CD14-positive monocyte (primary cell): ENCODE measurements around the gene PELI1. TPM values are rescaled to one million over a fixed set of nuclear protein-coding genes. Genes with fewer than 3 reads are reported as not detected.

ENCODE experiments used
- DNase-seq, 3 donors: peaks; one replicate each; pipeline ENCODE4 v3.0.0-alpha.2; 2011 to 2022
- H2AFZ ChIP-seq: 2 replicates; pipeline ENCODE4 v1.6.0; 2012; ENCODE audit warnings: mild to moderate bottlenecking, low read depth, low read length, inconsistent platforms; ENCODE audit not compliant: insufficient read depth, poor library complexity, severe bottlenecking
- H3K27ac ChIP-seq, 2 donors: 1 replicate in 1 of 2; 2 replicates in 1 of 2; pipeline ENCODE4 v1.5.1; 2012 to 2013; ENCODE audit warnings: low read length in 2 of 2, control low read depth in 1 of 2, inconsistent platforms in 1 of 2, low read depth in 1 of 2, mild to moderate bottlenecking in 1 of 2
- H3K27me3 ChIP-seq, 2 donors: one replicate each; pipeline versions ENCODE4 v1.6.0 to v1.6.1; 2011 to 2013; ENCODE audit warnings: low read length in 2 of 2; ENCODE audit not compliant: control insufficient read depth in 2 of 2, insufficient read depth in 2 of 2
- H3K36me3 ChIP-seq, 2 donors: replicated peaks in 1 of 2; 1 replicate in 1 of 2; 2 replicates in 1 of 2; pipeline versions ENCODE4 v1.5.1 to v1.6.1; 2012 to 2013; ENCODE audit warnings: low read length in 2 of 2, control low read depth in 1 of 2, inconsistent platforms in 1 of 2, mild to moderate bottlenecking in 1 of 2; ENCODE audit not compliant: insufficient read depth in 2 of 2, control insufficient read depth in 1 of 2
- H3K4me1 ChIP-seq, 2 donors: 1 replicate in 1 of 2; 2 replicates in 1 of 2; pipeline versions ENCODE4 v1.5.1 to v1.6.1; 2012 to 2013; ENCODE audit warnings: low read length in 2 of 2, control low read depth in 1 of 2, inconsistent platforms in 1 of 2, mild to moderate bottlenecking in 1 of 2, moderate library complexity in 1 of 2; ENCODE audit not compliant: insufficient read depth in 2 of 2, control insufficient read depth in 1 of 2
- H3K4me2 ChIP-seq: replicated peaks from 2 replicates; pipeline ENCODE3; 2012; ENCODE audit warnings: low read length, moderate library complexity, mild to moderate bottlenecking; ENCODE audit not compliant: poor library complexity, severe bottlenecking; ENCODE audit errors: extremely low read depth
- H3K4me3 ChIP-seq, 3 experiments: fragments of 200-600 bp in 1 of 3; sonication (generic) in 1 of 3; replicated peaks in 1 of 3; 1 replicate in 2 of 3; 2 replicates in 1 of 3; pipeline ENCODE4 v1.5.1; 2011 to 2013; ENCODE audit warnings: low read length in 3 of 3, mild to moderate bottlenecking in 3 of 3, control low read depth in 2 of 3, low read depth in 2 of 3, inconsistent platforms in 1 of 3, moderate library complexity in 1 of 3
- H3K79me2 ChIP-seq: 2 replicates; pipeline ENCODE4 v1.6.0; 2012; ENCODE audit warnings: mild to moderate bottlenecking, control low read depth, inconsistent platforms, low read length, moderate library complexity; ENCODE audit not compliant: insufficient read depth
- H3K9ac ChIP-seq: 2 replicates; pipeline ENCODE4 v1.6.0; 2017; ENCODE audit warnings: low read length, mild to moderate bottlenecking; ENCODE audit not compliant: insufficient read depth, poor library complexity, severe bottlenecking
- H3K9me3 ChIP-seq, 2 donors: replicated peaks in 1 of 2; 1 replicate in 1 of 2; 2 replicates in 1 of 2; pipeline versions ENCODE4 v1.5.1 to v1.6.1; 2012 to 2013; ENCODE audit warnings: low read length in 2 of 2, control low read depth in 1 of 2; ENCODE audit not compliant: control insufficient read depth in 1 of 2, insufficient read depth in 1 of 2
- H4K20me1 ChIP-seq: 2 replicates; pipeline ENCODE4 v1.6.0; 2012; ENCODE audit warnings: mild to moderate bottlenecking, low read length, control low read depth, moderate library complexity; ENCODE audit not compliant: insufficient read depth
- H3K27ac Mint-ChIP-seq, 7 donors: one replicate each; pipeline ENCODE4 v1.8.0; 2020; ENCODE audit warnings: mild to moderate bottlenecking in 7 of 7, mixed read lengths in 7 of 7, moderate library complexity in 6 of 7, inconsistent platforms in 2 of 7
- H3K27me3 Mint-ChIP-seq, 3 donors: one replicate each; pipeline ENCODE4 v1.8.0; 2021 to 2022; ENCODE audit warnings: low read depth in 3 of 3, mild to moderate bottlenecking in 3 of 3, mixed read lengths in 3 of 3, moderate library complexity in 3 of 3, inconsistent platforms in 1 of 3
- H3K36me3 Mint-ChIP-seq, 2 donors: one replicate each; pipeline ENCODE4 v1.8.0; 2020; ENCODE audit warnings: mixed read lengths in 2 of 2, inconsistent platforms in 1 of 2, mild to moderate bottlenecking in 1 of 2
- H3K4me1 Mint-ChIP-seq: one replicate; pipeline ENCODE4 v1.8.0; 2020; ENCODE audit warnings: mild to moderate bottlenecking, mixed read lengths
- H3K4me3 Mint-ChIP-seq, 2 donors: one replicate each; pipeline ENCODE4 v1.8.0; 2020; ENCODE audit warnings: mild to moderate bottlenecking in 2 of 2, mixed read lengths in 2 of 2, moderate library complexity in 1 of 2
- H3K9me3 Mint-ChIP-seq, 7 donors: one replicate each; pipeline ENCODE4 v1.8.0; 2020 to 2022; ENCODE audit warnings: mixed read lengths in 7 of 7, mild to moderate bottlenecking in 6 of 7, moderate library complexity in 6 of 7, inconsistent platforms in 2 of 7
- WGBS: methylation state at CpG from one replicate; pipeline ENCODE4 v1.1.5; 2013; ENCODE audit warnings: missing lambda C conversion rate; ENCODE audit not compliant: insufficient coverage; 5-methylcytosine and 5-hydroxymethylcytosine counted together
- intact Hi-C, 2 donors: fragments of 100-400 bp; cut with micrococcal nuclease; formaldehyde crosslinking; loops; one replicate each; pipeline versions ENCODE4 v1.15.0 to v1.15.1; 2023
- polyA plus RNA-seq, 3 donors: library from polyadenylated mRNA; depleted of rRNA in 1 of 3; unstranded in 2 of 3; stranded (reverse) in 1 of 3; fragments of 300-500 nt in 2 of 3; fragments of >200 nt in 1 of 3; fragmentation: Illumina TruSeq in 2 of 3; gene quantifications; 1 replicate in 2 of 3; 2 replicates in 1 of 3; pipeline ENCODE4 v1.2.3, GENCODE V29; 2012 to 2021
- TF ChIP-seq, protein P1 (sequence below): fragments of 200-600 bp; IDR thresholded peaks from one replicate; pipeline ENCODE4 v1.8.0; 2022; ENCODE audit warnings: antibody characterized with exemption, mild to moderate bottlenecking

The PELI1 gene
- polyA plus RNA-seq, 3 donors = 44.7 to 106 (median 53.6) TPM

GRCh38 chr2:64162516-64162915 lies 18.3 kb upstream of the PELI1 start:
- 20% methylated on average over 1 of the region's 1 CpG for WGBS

GRCh38 chr2:64157792-64158191 lies 13.6 kb upstream of the PELI1 start:
- peaks cover 5 to 7% of the 10 kb centered on the region in 2 donors for H3K4me1 ChIP-seq
- Mint-ChIP-seq H3K4me1 (peaks cover 4% of the 10 kb centered on the region), H3K36me3 (no peaks in the 10 kb centered on the region)

More at GRCh38 chr2:64162516-64162915, 18.3 kb upstream of the PELI1 start:
- Histone ChIP-seq H3K36me3 (no peaks in the 10 kb centered on the region), H3K27ac (no peak overlapping the region), H3K9me3 (no peaks in the 10 kb centered on the region), H3K4me1 (peaks cover 5 to 9% of the 10 kb centered on the region in 2 donors), H3K9ac (no peak overlapping the region), H2AFZ (no peak overlapping the region), H4K20me1 (no peaks in the 10 kb centered on the region), H3K79me2 (no peaks in the 10 kb centered on the region), H3K27me3 (no peaks in the 10 kb centered on the region), H3K4me3 (no peak overlapping the region), H3K4me2 (no peak overlapping the region)
- peaks cover 4% of the 10 kb centered on the region for H3K4me1 Mint-ChIP-seq
- no peaks in the 10 kb centered on the region for H3K36me3 Mint-ChIP-seq
- peak in 2 of 3 donors; percentile 19 to 28 for DNase-seq
- intact Hi-C loops = no loop called here
- no peaks in the 10 kb centered on the region for H3K9me3 Mint-ChIP-seq
- no peak overlapping the region for H3K4me3 Mint-ChIP-seq
- peaks cover 0 to 1% (median 0%) of the 10 kb centered on the region in 3 donors for H3K27me3 Mint-ChIP-seq
- H3K27ac Mint-ChIP-seq = no peak overlapping the region
- TF ChIP-seq, protein P1, sequence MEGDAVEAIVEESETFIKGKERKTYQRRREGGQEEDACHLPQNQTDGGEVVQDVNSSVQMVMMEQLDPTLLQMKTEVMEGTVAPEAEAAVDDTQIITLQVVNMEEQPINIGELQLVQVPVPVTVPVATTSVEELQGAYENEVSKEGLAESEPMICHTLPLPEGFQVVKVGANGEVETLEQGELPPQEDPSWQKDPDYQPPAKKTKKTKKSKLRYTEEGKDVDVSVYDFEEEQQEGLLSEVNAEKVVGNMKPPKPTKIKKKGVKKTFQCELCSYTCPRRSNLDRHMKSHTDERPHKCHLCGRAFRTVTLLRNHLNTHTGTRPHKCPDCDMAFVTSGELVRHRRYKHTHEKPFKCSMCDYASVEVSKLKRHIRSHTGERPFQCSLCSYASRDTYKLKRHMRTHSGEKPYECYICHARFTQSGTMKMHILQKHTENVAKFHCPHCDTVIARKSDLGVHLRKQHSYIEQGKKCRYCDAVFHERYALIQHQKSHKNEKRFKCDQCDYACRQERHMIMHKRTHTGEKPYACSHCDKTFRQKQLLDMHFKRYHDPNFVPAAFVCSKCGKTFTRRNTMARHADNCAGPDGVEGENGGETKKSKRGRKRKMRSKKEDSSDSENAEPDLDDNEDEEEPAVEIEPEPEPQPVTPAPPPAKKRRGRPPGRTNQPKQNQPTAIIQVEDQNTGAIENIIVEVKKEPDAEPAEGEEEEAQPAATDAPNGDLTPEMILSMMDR = no peak

More at GRCh38 chr2:64157792-64158191, 13.6 kb upstream of the PELI1 start:
- no peak overlapping the region for H3K4me3 ChIP-seq
- Mint-ChIP-seq H3K27ac (no peak overlapping the region), H3K4me3 (no peak overlapping the region), H3K9me3 (peaks cover 0 to 3% (median 0%) of the 10 kb centered on the region in 7 donors), H3K27me3 (peaks cover 0 to 6% (median 5%) of the 10 kb centered on the region in 3 donors)
- H2AFZ ChIP-seq = no peak overlapping the region
- no peak for DNase-seq
- H3K9me3 ChIP-seq = no peaks in the 10 kb centered on the region
- no peak overlapping the region for H3K27ac ChIP-seq
- H3K79me2 ChIP-seq = no peaks in the 10 kb centered on the region
- no peaks in the 10 kb centered on the region for H3K27me3 ChIP-seq
- TF ChIP-seq, protein P1 = no peak
- no peak overlapping the region for H3K9ac ChIP-seq
- H3K4me2 ChIP-seq = no peak overlapping the region
- H4K20me1 ChIP-seq = no peaks in the 10 kb centered on the region
- intact Hi-C loops = no loop called here
- H3K36me3 ChIP-seq = no peaks in the 10 kb centered on the region
